GM10248 (cell line): Measurements from ENCODE around the gene MTG2.

Experiments used
- CTCF ChIA-PET: fragments of 300-600 bp; sonication (Branson Sonifier 250); formaldehyde crosslinking; extraction: SDS; loops from one replicate; lab custom pipeline; 2021; ENCODE audit warnings: antibody characterized with exemption; lab: Yijun Ruan, JAX
- POLR2A ChIA-PET: fragments of 350-650 bp; sonication (Branson Sonifier 250); formaldehyde crosslinking; extraction: SDS; loops from one replicate; lab custom pipeline; 2020; ENCODE audit warnings: antibody characterized with exemption; lab: Yijun Ruan, JAX
- DNase-seq: peaks from one replicate; pipeline ENCODE4 v3.0.0; 2012; ENCODE audit errors: extremely low spot score
- CTCF ChIP-seq: IDR thresholded peaks from 2 replicates; pipeline ENCODE4 v1.5.1; 2012; ENCODE audit warnings: mild to moderate bottlenecking, low read depth; ENCODE audit errors: extremely low read depth, missing control alignments, control extremely low read depth

The MTG2 gene

GRCh38 chr20:62225820-62226635 is 43.2 kb downstream of the MTG2 start:
- TF ChIP-seq CTCF = no peak
- POLR2A ChIA-PET = no interaction called here
- CTCF ChIA-PET = interaction anchor here (1.3 kb wide), 1 partner anchor 10 kb away, joined by 3 read pairs; no protein-coding TSS in a partner anchor
- no peak for DNase-seq

DNA sequence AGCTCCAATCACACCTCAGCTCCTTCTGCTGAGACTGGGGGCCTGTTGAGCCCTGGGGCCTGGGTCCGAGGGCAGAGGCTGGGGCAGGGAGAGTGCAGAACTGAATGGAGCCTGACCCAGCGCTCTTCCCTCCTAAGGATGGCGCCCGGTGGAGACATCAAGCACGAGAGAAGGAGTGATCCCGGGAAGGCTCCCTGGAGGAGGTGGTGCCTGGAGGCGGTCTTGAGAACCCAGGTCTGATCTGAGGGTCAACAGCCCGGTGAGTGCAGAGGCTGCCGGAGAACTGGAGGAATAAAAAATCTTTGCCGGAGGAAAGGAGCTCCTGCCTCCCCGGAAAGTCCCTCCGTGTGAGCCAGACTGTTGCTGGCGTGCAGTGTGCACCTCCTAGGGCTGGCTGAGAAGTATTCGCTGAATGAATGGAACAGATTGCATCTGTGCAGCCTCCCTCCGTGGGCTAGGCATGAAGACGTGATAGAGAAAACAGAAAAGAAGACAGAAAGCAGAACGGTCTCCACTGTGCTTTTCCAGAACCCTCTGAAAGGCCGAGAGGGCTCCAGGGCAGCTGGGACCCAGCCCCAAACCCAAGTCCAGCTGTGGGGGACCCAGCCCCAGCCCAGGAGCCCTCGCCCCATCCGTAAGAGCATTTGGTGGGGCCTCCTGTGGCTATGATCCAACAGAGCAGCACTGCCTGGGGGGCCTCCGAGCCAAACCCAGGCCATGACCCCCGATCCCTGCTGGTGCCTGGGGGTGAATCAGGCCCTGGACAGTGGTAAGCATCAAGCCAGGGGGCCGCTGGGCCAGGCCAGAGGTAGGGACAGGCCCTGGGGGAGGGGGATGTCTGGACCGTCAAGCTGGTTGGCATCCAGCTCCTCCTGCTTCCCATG is 44.1 kb downstream of the MTG2 start:
- CTCF ChIA-PET = interaction anchor here (1.3 kb wide), 1 partner anchor 9 kb away, joined by 3 read pairs; no protein-coding TSS in a partner anchor
- POLR2A ChIA-PET = no interaction called here
- no peak for DNase-seq
- no peak for TF ChIP-seq CTCF

- POLR2A ChIA-PET = no interaction called here
- CTCF ChIA-PET = interaction anchor here (1.3 kb wide), 1 partner anchor 9 kb away, joined by 3 read pairs; no protein-coding TSS in a partner anchor
- DNase-seq = no peak
- TF ChIP-seq CTCF = no peak
Measured at GRCh38 chr20:62227591-62227976, 44.8 kb downstream of the MTG2 start.

GRCh38 chr20:62227977-62228958 is 45.4 kb downstream of the MTG2 start:
- TF ChIP-seq CTCF = no peak
- ChIA-PET CTCF (no interaction called here), POLR2A (no interaction called here)
- DNase-seq = no peak

- POLR2A ChIA-PET = no interaction called here
- TF ChIP-seq CTCF = no peak
- CTCF ChIA-PET = no interaction called here
- DNase-seq = no peak
Measured at GRCh38 chr20:62228982-62229545, 46.2 kb downstream of the MTG2 start.

- TF ChIP-seq CTCF = no peak
- DNase-seq = no peak
- ChIA-PET CTCF (no interaction called here), POLR2A (no interaction called here)
Measured at GRCh38 chr20:62229667-62230066, 46.8 kb downstream of the MTG2 start.
